ENCODE results near the gene KLHL9. TPM values are rescaled to one million over a fixed set of nuclear protein-coding genes. Genes with fewer than 3 reads are reported as not detected.

The KLHL9 gene
- total RNA-seq, 1 experiment from 2014 or later: 18.2 TPM

DNA sequence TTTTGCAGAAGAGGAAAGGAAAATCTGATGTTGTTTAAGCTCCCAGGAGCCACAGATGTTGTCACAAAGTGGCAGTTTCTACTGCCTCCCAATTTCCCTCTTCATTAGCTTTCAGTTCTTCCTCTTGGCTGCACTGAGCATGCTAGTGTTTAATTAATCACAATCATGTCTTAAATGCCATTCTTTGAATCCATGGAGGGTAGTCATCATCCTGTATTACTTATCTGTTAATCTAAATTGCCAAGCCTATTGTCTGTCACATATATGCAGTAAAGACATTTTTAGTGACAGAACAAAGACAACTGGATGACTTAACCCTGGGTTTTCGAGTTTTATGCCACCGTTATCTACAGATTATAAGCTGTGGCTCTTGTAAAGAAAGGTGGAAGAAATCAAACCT is 14.7 kb downstream of the KLHL9 start:
- Histone ChIP-seq H2BK15ac (ENCODE audit: low read depth, low read length) (no peak overlapping the region), H3K4ac (ENCODE audit: low read depth, low read length) (no peak overlapping the region), H2AK5ac (ENCODE audit: insufficient read length, low read length) (no peak overlapping the region), H3K27ac (ENCODE audit: insufficient read length, low read depth, low read length) (no peak overlapping the region), H2BK20ac (ENCODE audit: low read depth, low read length, poor library complexity, severe bottlenecking) (no peak overlapping the region), H2BK12ac (ENCODE audit: insufficient read length, low read depth, low read length) (no peak overlapping the region), H4K8ac (replicated peaks; ENCODE audit: insufficient read length, low read depth, low read length) (no peak overlapping the region), H3K4me2 (ENCODE audit: insufficient read depth, insufficient read length, low read length) (no peak overlapping the region), H3K23me2 (ENCODE audit: insufficient read length, low read depth, low read length, poor library complexity, severe bottlenecking) (no peaks in the 10 kb centered on the region), H3T11ph (ENCODE audit: low read length) (no peak overlapping the region), H2AFZ (ENCODE audit: low read length) (no peak overlapping the region), H3K79me2 (ENCODE audit: insufficient read depth, low read length) (no peaks in the 10 kb centered on the region), H2BK5ac (ENCODE audit: insufficient read length, low read length) (no peak overlapping the region), H2BK120ac (ENCODE audit: low read depth, low read length, poor library complexity, severe bottlenecking) (no peak overlapping the region), H3K9ac (ENCODE audit: extremely low read depth, insufficient read length, low read length) (no peak overlapping the region), H3K56ac (ENCODE audit: insufficient read length, low read depth, low read length) (no peak overlapping the region), H4K20me1 (ENCODE audit: control insufficient read depth, insufficient read depth, insufficient read length) (no peaks in the 10 kb centered on the region), H3K14ac (ENCODE audit: insufficient read depth, low read length) (no peak overlapping the region), H4K5ac (ENCODE audit: insufficient read length, low read depth, low read length) (no peak overlapping the region), H3K79me1 (ENCODE audit: insufficient read depth, low read depth, low read length, poor library complexity, severe bottlenecking) (no peaks in the 10 kb centered on the region), H3K18ac (ENCODE audit: insufficient read length, low read depth, low read length) (no peak overlapping the region), H3K9me3 (ENCODE audit: control insufficient read depth, low read depth, low read length) (no peaks in the 10 kb centered on the region), H3K23ac (ENCODE audit: insufficient read length, low read depth, low read length) (no peak overlapping the region), H4K91ac (ENCODE audit: insufficient read length, low read depth, low read length) (no peak overlapping the region), H3K4me1 (ENCODE audit: insufficient read depth, low read length) (no peaks in the 10 kb centered on the region), H3K27me3 (ENCODE audit: insufficient read depth, low read length) (no peaks in the 10 kb centered on the region)
- peaks cover 3 to 4% of the 10 kb centered on the region in 2 experiments for H3K4me1 Mint-ChIP-seq
- H3K4me3 Mint-ChIP-seq: no peak overlapping the region
- H3K36me3 Mint-ChIP-seq (ENCODE audit: insufficient read depth in 1 of 3, low read depth in 3 of 3): peaks cover 0 to 3% (median 0%) of the 10 kb centered on the region in 3 experiments; a peak in 1 of 7 replicates
- no CpG with 5 or more reads among the region's 2 CpGs for WGBS (ENCODE audit: extremely low coverage, insufficient read length, low lambda C conversion rate)
- no peak overlapping the region for H3K27ac Mint-ChIP-seq
- TF ChIP-seq, protein P1, sequence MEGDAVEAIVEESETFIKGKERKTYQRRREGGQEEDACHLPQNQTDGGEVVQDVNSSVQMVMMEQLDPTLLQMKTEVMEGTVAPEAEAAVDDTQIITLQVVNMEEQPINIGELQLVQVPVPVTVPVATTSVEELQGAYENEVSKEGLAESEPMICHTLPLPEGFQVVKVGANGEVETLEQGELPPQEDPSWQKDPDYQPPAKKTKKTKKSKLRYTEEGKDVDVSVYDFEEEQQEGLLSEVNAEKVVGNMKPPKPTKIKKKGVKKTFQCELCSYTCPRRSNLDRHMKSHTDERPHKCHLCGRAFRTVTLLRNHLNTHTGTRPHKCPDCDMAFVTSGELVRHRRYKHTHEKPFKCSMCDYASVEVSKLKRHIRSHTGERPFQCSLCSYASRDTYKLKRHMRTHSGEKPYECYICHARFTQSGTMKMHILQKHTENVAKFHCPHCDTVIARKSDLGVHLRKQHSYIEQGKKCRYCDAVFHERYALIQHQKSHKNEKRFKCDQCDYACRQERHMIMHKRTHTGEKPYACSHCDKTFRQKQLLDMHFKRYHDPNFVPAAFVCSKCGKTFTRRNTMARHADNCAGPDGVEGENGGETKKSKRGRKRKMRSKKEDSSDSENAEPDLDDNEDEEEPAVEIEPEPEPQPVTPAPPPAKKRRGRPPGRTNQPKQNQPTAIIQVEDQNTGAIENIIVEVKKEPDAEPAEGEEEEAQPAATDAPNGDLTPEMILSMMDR (conservative IDR thresholded peaks at IDR 0.05): no peak
- peaks cover 13% of the 10 kb centered on the region for H3K27me3 Mint-ChIP-seq (ENCODE audit: low read depth)
- DNase-seq: no peak
- no peaks in the 10 kb centered on the region for H3K9me3 Mint-ChIP-seq
